ENCODE measurements around the gene ACOX1. TPM values are rescaled to one million over a fixed set of nuclear protein-coding genes. Genes with fewer than 3 reads are reported as not detected.

Gene ACOX1
- total RNA-seq, 1 experiment from 2014 or later = 40.9 TPM

- TF ChIP-seq ZNF532 (CRISPR knock-in tag; IDR thresholded peaks at IDR 0.05; ENCODE audit: borderline replicate concordance) = no peak
- no peak for TF ChIP-seq E2F4 (CRISPR knock-in tag; IDR thresholded peaks at IDR 0.05; ENCODE audit: borderline replicate concordance, low read depth)
- TF ChIP-seq TEAD1 (CRISPR knock-in tag; IDR thresholded peaks at IDR 0.05) = no peak
- TF ChIP-seq ZNF281 (CRISPR knock-in tag; IDR thresholded peaks at IDR 0.05) = no peak
- TF ChIP-seq ESRRA (CRISPR knock-in tag; IDR thresholded peaks at IDR 0.05; ENCODE audit: borderline replicate concordance) = no peak
- TF ChIP-seq ZNF219 (CRISPR knock-in tag; IDR thresholded peaks at IDR 0.05; ENCODE audit: borderline replicate concordance) = no peak
- TF ChIP-seq E2F1 (CRISPR knock-in tag; IDR thresholded peaks at IDR 0.05) = no peak
- TF ChIP-seq RELA (CRISPR knock-in tag; IDR thresholded peaks at IDR 0.05; ENCODE audit: borderline replicate concordance) = no peak
- TF ChIP-seq ZBTB21 (CRISPR knock-in tag; IDR thresholded peaks at IDR 0.05; ENCODE audit: borderline replicate concordance) = no peak
- TF ChIP-seq NFYB (CRISPR knock-in tag; conservative IDR thresholded peaks at IDR 0.05; ENCODE audit: low read depth) = no peak
- TF ChIP-seq USF2 (CRISPR knock-in tag; IDR thresholded peaks at IDR 0.05) = no peak
These were observed 61.0 kb downstream of the ACOX1 start (continued) for GRCh38 chr17:75917917-75918445.

GRCh38 chr17:75917141-75917916 is 61.6 kb downstream of the ACOX1 start:
- ChIA-PET POLR2A (interaction anchor here (0.6 kb wide), 1 partner anchor 37 kb away, joined by 8 read pairs; no protein-coding TSS in a partner anchor), CTCF (interaction anchor here (0.6 to 7.4 kb wide), 5 partner anchors 10 to 164 kb away, joined by 3 to 53 read pairs (median 3); partner anchors contain the start of gene MRPL38)
- H3K4me3 Mint-ChIP-seq = no peak overlapping the region
- TF ChIP-seq ETV6 (CRISPR knock-in tag; IDR thresholded peaks at IDR 0.05) = no peak
- TF ChIP-seq OVOL2 (CRISPR knock-in tag; IDR thresholded peaks at IDR 0.05; ENCODE audit: borderline replicate concordance) = no peak
- no peak for TF ChIP-seq AFF4 (CRISPR knock-in tag; IDR thresholded peaks at IDR 0.05; ENCODE audit: borderline replicate concordance)
- TF ChIP-seq PRRX2 (CRISPR knock-in tag; IDR thresholded peaks at IDR 0.05) = no peak
- no peak for TF ChIP-seq USF2 (CRISPR knock-in tag; IDR thresholded peaks at IDR 0.05)
- no peak for TF ChIP-seq MYBL2 (CRISPR knock-in tag; IDR thresholded peaks at IDR 0.05)

More at GRCh38 chr17:75917141-75917916, 61.6 kb downstream of the ACOX1 start:
- Mint-ChIP-seq H3K36me3 (peaks cover 8% of the 10 kb centered on the region), H3K27me3 (ENCODE audit: low read depth) (no peaks in the 10 kb centered on the region), H3K9me3 (no peaks in the 10 kb centered on the region), H3K27ac (no peak overlapping the region; the same call in 1 of the 2 replicates), H3K4me1 (no peaks in the 10 kb centered on the region)
- no peak for ATAC-seq
- DNase-seq (ENCODE audit: low spot score) = no peak

Data from WTC11 (cell line).